Activated naive CD4-positive, alpha-beta T cell treated with anti-CD3 and anti-CD28 coated beads, Interleukin-2, amount 50 U/mL, for 72 hours (primary cell): ENCODE results near the gene PCDH9. TPM values are rescaled to one million over a fixed set of nuclear protein-coding genes. Genes with fewer than 3 reads are reported as not detected.

Experiments
- ATAC-seq, 2 donors: fragments of 150-1000 bp; cut with Tn5 transposase; 2 replicates each; pipeline ENCODE4 v1.10.0; 2021; ENCODE audit warnings: mild to moderate bottlenecking in 2 of 2, moderate library complexity in 2 of 2
- DNase-seq, 2 donors: peaks; one replicate each; pipeline ENCODE4 v3.0.0; 2021 to 2022; ENCODE audit warnings: low spot score in 2 of 2
- H3K27ac Mint-ChIP-seq, 2 donors: one replicate each; pipeline ENCODE4 v1.8.0; 2022; ENCODE audit warnings: mild to moderate bottlenecking in 2 of 2, mixed read lengths in 2 of 2
- H3K36me3 Mint-ChIP-seq, 2 donors: one replicate each; pipeline ENCODE4 v1.8.0; 2022; ENCODE audit warnings: mixed read lengths in 2 of 2
- H3K9me3 Mint-ChIP-seq, 2 donors: one replicate each; pipeline ENCODE4 v1.8.0; 2022; ENCODE audit warnings: mixed read lengths in 2 of 2
- total RNA-seq, 2 donors: library from RNA; stranded (reverse); gene quantifications; one replicate each; pipeline ENCODE4 v1.2.3, GENCODE V29; 2022

PCDH9 gene
- total RNA-seq, 2 donors from 2014 or later = 0.16 to 0.48 TPM

DNA sequence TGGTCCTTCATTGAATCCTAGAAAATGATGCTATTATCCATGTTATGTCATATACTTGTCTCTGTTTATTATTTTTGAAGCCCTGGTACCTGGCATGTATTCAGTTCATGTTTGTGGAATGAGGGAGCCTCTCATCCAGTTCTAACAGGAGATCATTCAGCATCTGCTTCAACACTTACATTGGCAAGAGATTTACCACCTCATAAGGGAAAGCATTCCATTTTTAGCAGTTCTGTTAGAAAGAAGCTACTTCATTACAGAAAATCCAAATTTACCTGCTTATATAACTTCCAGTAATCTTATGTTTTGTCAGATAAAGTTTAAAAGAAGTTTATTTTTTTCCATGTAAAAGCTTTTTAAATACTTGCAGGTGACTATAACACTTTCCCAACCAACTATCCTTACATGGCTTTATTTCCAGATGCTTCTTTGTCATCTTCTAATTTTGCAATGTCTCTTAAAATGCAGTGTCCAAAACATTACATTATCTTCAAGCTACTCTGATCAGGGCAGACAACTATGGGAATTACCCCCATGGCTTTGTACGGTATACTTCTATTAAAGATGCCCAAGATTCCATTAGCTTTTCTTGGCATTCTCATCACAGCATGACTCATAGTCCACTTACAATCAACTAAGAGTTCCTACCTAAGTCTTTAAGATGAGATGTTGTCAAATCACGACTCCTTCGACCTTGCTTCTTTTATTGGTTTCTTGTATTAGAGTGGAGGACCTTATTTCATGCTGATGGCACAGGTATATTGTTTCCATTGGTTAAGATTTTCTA, 262.1 kb downstream of the PCDH9 start:
- Mint-ChIP-seq H3K27ac (no peak overlapping the region), H3K36me3 (peaks cover 0 to 2% of the 10 kb centered on the region in 2 donors), H3K9me3 (peaks cover 0 to 5% of the 10 kb centered on the region in 2 donors)
- DNase-seq (no peak), ATAC-seq (no peak)

GRCh38 chr13:66965181-66965580, 265.0 kb downstream of the PCDH9 start:
- ATAC-seq = no peak
- Mint-ChIP-seq H3K36me3 (no peaks in the 10 kb centered on the region), H3K9me3 (peaks cover 0 to 3% of the 10 kb centered on the region in 2 donors), H3K27ac (no peak overlapping the region)
- DNase-seq = no peak

DNA sequence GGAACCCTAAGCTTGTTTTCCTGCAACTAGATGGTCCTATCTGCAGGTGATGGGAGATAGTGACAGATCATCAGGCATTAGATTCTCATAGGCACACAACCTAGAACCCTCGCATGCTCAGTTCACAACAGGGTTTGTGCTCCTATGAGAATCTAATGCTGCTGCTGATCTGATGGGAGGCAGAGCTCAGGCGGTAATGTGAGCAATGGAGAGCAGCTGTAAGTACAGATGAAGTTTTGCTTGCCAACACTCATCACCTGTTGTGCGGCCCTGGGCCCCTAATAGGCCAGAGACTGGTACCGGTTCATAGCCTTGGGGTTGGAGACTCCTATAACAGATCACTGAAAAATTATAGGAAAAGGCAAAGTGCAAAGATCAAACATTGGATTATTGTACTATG, 267.2 kb downstream of the PCDH9 start:
- ATAC-seq (no peak), DNase-seq (no peak)
- H3K27ac Mint-ChIP-seq = no peak overlapping the region
- no peaks in the 10 kb centered on the region for H3K36me3 Mint-ChIP-seq
- H3K9me3 Mint-ChIP-seq = no peaks in the 10 kb centered on the region

GRCh38 chr13:66958611-66959010, 271.5 kb downstream of the PCDH9 start:
- no peaks in the 10 kb centered on the region for H3K36me3 Mint-ChIP-seq
- H3K27ac Mint-ChIP-seq = no peak overlapping the region
- ATAC-seq = peak in 1 of 2 donors; percentile 60
- DNase-seq = no peak
- H3K9me3 Mint-ChIP-seq = no peaks in the 10 kb centered on the region

GRCh38 chr13:66952507-66952906, 277.6 kb downstream of the PCDH9 start:
- H3K27ac Mint-ChIP-seq = no peak overlapping the region
- no peaks in the 10 kb centered on the region for H3K9me3 Mint-ChIP-seq
- no peak for ATAC-seq
- no peaks in the 10 kb centered on the region for H3K36me3 Mint-ChIP-seq
- no peak for DNase-seq

DNA sequence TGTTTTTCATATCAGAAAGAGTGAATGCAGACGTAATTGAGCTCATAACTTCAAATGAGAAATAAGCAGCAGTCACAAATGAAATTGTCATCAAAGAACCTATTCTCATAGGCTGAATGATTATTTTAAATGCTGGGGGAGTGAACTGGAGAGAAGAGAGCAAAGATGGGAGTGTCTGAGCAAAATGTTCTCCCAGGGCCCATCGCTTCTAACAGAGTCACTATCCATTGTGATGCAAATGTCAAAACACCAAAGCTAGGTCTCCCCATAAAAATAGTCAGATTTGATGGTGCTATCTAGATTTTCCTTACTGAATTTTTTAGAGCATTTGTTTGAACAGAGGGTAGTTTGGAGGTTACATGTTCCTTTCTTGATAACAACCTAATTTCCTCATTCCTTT, 278.7 kb downstream of the PCDH9 start:
- H3K36me3 Mint-ChIP-seq = no peaks in the 10 kb centered on the region
- no peaks in the 10 kb centered on the region for H3K9me3 Mint-ChIP-seq
- ATAC-seq = no peak
- no peak for DNase-seq
- no peak overlapping the region for H3K27ac Mint-ChIP-seq

DNA sequence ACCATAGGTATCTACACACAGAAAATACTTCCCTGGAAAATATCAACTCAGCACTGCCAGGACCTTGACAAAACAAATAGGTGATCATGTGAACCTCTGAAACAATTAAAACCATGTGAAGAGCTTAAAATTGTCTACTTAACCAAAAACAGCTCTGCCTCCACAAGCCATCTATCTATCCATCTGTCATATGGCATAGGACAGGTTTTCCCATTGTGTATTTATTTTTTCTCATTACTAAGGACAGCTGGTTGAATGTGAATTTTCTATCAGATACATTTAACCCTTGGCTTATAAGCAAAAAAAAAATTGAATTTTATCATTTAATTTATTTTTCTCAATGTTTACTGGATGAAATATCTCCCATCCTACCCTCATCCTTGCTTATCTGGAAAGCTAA, 279.5 kb downstream of the PCDH9 start:
- no peak for DNase-seq
- no peak for ATAC-seq
- H3K36me3 Mint-ChIP-seq = no peaks in the 10 kb centered on the region
- H3K9me3 Mint-ChIP-seq = no peaks in the 10 kb centered on the region
- H3K27ac Mint-ChIP-seq = no peak overlapping the region

GRCh38 chr13:66948910-66949309, 281.2 kb downstream of the PCDH9 start:
- H3K9me3 Mint-ChIP-seq = peaks cover 4% of the 10 kb centered on the region in 2 donors
- no peaks in the 10 kb centered on the region for H3K36me3 Mint-ChIP-seq
- DNase-seq (no peak), ATAC-seq (no peak)
- H3K27ac Mint-ChIP-seq = no peak overlapping the region

- Mint-ChIP-seq H3K27ac (no peak overlapping the region), H3K9me3 (peaks cover 4% of the 10 kb centered on the region in 2 donors), H3K36me3 (no peaks in the 10 kb centered on the region)
- ATAC-seq (no peak), DNase-seq (no peak)
These were observed 286.6 kb downstream of the PCDH9 start for GRCh38 chr13:66943530-66943929.

GRCh38 chr13:66940113-66940512, 290.0 kb downstream of the PCDH9 start:
- no peak for ATAC-seq
- Mint-ChIP-seq H3K9me3 (peaks cover 2% of the 10 kb centered on the region in 2 donors), H3K36me3 (no peaks in the 10 kb centered on the region), H3K27ac (no peak overlapping the region)
- DNase-seq = no peak

GRCh38 chr13:66937423-66937822, 292.7 kb downstream of the PCDH9 start:
- DNase-seq (no peak), ATAC-seq (no peak)
- no peaks in the 10 kb centered on the region for H3K36me3 Mint-ChIP-seq
- no peaks in the 10 kb centered on the region for H3K9me3 Mint-ChIP-seq
- no peak overlapping the region for H3K27ac Mint-ChIP-seq

DNA sequence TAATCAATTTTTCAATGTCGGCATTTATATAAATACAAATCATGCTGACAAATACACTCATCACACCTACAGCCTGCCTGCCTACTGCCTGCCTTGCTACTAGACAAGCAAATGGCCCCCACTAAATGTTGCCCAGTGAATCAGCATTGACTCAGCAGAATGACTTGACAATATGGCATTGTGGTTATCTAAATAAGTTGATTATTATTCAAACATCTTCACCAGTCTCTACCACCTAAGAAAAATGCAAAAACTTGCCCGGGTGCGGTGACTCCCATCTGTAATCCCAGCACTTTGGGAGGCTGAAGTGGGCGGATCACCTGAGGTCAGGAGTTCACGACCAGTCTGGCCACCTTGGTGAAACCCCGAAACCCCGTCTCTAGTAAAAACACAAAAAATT, 296.1 kb downstream of the PCDH9 start:
- Mint-ChIP-seq H3K27ac (no peak overlapping the region), H3K36me3 (no peaks in the 10 kb centered on the region), H3K9me3 (no peaks in the 10 kb centered on the region)
- DNase-seq (no peak), ATAC-seq (no peak)

- Mint-ChIP-seq H3K36me3 (no peaks in the 10 kb centered on the region), H3K27ac (no peak overlapping the region), H3K9me3 (no peaks in the 10 kb centered on the region)
- DNase-seq (no peak), ATAC-seq (no peak)
These were observed 296.6 kb downstream of the PCDH9 start for GRCh38 chr13:66933527-66933926.

DNA sequence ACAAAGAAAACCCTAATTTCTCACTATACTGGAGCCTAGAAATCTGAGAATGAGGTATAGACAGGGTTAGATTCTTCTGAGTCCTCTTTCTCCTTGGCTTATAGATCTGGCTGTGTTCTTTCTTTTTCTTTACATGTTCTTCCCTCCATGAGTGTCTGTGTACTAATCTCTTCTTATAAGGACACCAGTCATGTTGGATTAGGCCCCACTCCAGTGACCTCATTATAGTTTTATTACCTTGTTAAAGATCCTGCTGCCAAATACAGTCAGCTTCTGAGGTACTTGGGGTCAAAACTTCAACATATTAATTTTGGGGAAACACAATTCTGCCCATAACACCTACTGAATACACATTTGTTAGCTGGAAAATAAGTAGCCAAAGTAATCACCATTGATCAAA, 302.6 kb downstream of the PCDH9 start:
- Mint-ChIP-seq H3K27ac (no peak overlapping the region), H3K9me3 (no peaks in the 10 kb centered on the region), H3K36me3 (no peaks in the 10 kb centered on the region)
- no peak for ATAC-seq
- no peak for DNase-seq

DNA sequence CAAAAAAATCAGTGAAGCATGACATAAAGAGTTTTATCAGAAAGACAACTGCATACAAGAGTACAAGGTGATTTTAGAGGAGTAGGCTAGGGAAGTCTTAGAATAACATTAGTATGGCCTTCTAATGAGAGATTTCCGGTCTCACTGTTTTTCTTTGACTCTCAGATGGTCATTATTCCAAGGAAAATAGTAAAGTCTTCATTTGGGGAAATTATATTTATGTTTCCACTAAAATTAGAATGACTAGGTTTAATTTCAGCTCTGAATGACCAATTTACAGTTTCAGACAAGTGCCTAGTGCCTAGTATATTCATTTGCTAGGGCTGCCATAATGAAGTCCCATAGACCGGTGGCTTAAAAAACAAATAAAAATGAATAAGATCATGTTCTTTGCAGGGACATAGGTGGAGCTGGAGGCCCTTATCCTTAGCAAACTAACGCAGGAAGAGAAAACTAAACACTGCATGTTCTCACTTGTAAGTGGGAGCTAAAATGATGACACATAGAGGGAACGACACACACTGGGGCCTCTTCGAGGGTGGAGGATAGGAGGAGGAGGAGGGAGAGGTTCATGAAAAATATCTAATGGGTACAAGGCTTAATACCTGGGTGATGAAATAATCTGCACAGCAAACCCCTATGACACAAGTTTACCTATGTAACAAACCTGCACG, 303.1 kb downstream of the PCDH9 start:
- no peaks in the 10 kb centered on the region for H3K9me3 Mint-ChIP-seq
- H3K27ac Mint-ChIP-seq = no peak overlapping the region
- ATAC-seq (no peak), DNase-seq (no peak)
- no peaks in the 10 kb centered on the region for H3K36me3 Mint-ChIP-seq

- Mint-ChIP-seq H3K27ac (no peak overlapping the region), H3K36me3 (no peaks in the 10 kb centered on the region), H3K9me3 (no peaks in the 10 kb centered on the region)
- ATAC-seq (no peak), DNase-seq (no peak)
These were observed 303.8 kb downstream of the PCDH9 start for GRCh38 chr13:66926200-66926850.

DNA sequence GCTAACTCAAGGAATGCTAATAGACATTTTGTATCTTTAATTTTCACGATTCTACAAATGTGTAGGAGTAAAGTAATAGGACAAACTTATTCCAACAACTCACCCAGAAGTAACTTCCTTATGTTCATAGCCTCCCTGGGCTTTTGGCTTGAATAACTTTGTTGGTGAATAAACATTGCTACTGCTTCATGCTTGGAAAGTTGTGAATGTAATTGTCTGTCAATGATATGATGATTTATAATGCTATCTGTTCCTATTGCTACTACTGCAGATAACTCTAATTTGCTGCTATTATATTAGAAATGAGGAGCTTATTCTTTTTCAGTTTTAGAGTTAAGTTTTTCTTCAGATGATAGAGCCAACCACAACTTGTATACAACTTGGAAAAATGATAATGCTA, 307.7 kb downstream of the PCDH9 start:
- DNase-seq (no peak), ATAC-seq (no peak)
- H3K9me3 Mint-ChIP-seq = peaks cover 7% of the 10 kb centered on the region in 2 donors
- H3K27ac Mint-ChIP-seq = no peak overlapping the region
- H3K36me3 Mint-ChIP-seq = no peaks in the 10 kb centered on the region
